HL-60/S4 treated with retinoic acid at 250 ng/mL for 4 days and 3 days (cell line): ENCODE data around the gene MARS1.

Source experiments
- in situ Hi-C: fragments of 300-500 bp; cut with MboI; formaldehyde crosslinking; loops from 2 replicates; pipeline ENCODE4 v1.7.0; 2022; ENCODE audit warnings: low sequenced_read_pairs

The MARS1 gene

DNA sequence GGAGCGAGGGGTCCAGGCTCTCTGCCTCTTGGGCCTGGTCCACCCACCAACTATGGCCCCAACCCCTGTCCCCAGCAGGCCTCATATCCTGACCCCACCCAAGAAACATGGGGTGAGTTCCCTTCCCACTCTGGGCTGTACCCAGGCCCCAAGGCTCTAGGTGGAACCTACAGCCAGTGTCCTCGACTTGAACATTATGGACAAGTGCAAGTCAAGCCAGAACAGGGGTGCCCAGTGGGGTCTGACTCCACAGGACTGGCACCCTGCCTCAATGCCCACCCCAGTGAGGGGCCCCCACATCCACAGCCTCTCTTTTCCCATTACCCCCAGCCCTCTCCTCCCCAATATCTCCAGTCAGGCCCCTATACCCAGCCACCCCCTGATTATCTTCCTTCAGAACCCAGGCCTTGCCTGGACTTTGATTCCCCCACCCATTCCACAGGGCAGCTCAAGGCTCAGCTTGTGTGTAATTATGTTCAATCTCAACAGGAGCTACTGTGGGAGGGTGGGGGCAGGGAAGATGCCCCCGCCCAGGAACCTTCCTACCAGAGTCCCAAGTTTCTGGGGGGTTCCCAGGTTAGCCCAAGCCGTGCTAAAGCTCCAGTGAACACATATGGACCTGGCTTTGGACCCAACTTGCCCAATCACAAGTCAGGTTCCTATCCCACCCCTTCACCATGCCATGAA, 16.8 kb upstream of the MARS1 start:
- in situ Hi-C loops = no loop called here

DNA sequence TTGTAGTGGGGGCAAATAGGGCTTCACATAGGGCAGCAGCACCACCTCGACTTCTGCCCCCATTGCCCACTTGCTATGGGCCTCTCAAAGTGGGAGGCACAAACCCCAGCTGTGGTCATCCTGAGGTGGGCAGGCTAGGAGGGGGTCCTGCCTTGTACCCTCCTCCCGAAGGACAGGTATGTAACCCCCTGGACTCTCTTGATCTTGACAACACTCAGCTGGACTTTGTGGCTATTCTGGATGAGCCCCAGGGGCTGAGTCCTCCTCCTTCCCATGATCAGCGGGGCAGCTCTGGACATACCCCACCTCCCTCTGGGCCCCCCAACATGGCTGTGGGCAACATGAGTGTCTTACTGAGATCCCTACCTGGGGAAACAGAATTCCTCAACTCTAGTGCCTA, 16.2 kb upstream of the MARS1 start:
- in situ Hi-C loops = no loop called here

DNA sequence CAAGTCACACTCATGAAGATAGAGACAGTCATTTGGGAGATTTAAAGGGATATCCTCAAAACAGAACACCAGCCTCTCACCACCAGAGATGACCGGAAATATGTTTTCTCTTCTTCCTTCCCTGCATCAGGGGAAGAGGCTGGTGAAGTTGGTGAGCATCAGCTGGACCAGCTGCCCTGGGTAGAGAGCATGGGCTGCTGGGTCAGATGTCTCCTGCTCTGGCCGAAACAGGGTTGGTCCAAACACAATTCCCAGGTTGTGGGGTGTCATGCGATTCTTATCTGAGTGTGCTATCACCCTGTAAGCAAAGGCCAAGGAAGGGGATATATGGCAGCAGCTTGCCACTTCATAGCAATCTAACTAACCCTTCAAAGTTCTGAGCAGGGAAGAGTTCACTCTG, 15.5 kb upstream of the MARS1 start:
- in situ Hi-C loops = no loop called here

DNA sequence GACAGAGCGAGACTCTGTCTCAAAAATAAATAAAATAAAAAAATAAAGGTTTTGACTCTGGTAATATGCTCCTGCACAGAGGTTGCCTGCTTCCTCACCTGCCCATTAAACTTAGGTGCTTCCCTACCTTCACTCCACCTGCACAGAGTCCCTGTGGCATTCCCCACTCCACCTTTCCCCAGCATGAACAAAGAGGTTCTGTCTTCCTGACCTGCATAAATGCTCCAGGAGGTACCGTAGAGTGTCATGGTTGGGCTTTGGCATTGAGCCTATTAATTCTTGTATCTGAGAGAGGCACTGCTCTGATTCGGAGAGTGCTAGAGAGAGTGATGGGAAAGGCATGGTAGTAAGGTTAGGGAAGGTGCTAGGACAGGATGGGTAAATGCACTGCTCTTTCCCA, 14.5 kb upstream of the MARS1 start:
- in situ Hi-C loops = no loop called here

DNA sequence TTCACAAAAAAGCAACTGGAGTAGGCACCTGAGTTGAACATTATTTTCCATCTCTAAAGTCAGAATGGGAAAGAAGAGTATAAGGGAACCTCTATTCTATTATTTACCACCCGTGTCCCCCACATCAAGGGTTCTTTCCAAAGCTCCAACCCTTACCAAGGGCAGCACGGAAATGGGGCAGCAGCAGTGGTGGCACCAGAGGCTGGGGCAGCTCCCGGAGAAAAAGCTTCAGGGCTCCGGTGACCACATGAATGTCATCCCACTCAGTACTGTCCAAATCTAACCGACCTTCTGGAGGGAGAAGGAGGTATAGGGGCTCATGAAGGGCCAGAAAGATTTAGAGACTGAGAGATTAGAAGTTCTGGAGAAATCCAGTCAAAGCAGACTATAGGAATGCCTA, 14.0 kb upstream of the MARS1 start:
- in situ Hi-C loops = no loop called here

DNA sequence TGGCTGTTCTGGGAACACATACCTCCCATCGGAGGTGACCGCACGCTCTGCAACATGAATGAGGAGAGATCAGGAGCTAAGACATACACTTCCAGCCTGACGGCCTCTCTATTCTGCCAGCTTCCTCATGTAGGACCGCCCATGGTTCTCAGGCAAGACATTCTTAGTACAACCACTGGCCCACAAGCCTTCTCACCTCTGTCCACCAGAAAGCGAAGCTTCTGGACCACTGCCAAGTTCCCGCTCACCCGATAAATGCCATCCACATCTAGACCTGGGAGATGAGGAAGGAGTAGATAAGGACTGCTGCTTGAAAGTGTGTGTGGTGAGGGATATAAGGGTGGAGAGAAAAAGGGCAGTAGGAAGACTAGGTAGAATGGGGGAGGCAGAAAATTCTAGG, 13.4 kb upstream of the MARS1 start:
- in situ Hi-C loops = no loop called here

DNA sequence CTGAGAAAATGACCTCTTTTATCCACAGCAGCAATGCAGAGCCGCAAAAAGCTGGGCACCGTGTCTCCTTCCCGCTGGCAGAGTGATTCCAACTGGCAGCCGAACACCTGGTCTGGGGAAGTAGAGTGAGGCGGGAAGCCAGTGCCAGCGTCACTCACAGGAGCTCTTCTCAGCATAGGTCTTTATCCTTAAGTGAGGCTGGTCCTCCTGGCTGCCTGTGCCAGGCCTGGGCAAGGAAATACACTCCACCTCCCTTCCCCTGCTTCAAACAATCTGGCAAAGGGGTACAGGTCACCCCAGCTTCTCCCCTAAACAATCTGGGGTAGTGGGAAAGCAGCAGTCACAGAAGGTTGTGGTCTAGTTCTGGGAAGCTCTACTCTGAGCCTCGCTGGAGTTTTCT, 13.0 kb upstream of the MARS1 start:
- in situ Hi-C loops = no loop called here

DNA sequence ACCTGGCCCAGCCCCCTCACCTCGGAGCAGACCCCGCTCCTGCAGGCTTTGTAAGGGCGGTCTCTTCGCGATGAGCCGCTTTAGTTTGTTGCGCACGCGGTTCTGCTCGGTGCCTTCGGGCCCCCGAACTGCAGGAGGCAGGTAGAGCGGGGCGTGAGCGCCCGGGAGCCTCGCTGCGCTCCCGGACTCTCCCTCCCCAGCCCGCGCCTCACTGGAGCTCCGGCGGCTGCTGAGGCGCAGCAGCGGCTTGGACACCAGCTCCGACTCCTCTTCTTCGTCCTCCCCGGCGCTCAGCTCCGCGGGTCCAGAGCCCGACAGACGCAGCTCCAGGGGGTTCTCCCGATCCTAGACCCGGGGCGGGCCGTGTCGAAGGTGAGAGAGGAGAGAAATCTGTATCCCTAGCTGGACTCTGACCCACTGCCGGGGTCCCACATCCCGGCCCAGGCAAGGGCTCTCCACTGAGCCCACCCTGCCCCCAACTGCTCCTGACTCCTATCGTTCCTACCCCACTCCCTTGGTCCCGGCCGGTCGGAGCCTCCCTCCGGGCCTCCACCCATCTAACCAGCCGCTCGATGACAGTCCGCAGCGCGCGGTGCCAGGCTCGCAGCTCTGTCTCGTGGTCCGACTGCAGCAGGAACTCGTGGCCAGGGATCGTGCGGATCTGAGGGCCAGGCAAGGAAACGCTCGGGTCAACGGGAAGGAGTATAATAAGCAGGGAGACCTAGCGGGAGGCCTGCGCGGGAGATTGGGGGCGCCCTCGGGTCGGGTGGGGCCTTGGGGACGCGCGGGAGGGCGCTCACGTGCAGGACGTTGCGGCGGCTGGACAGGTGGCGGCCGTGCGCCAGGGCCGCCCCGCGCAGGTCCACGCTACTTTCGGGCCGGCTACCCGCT, 12.4 kb upstream of the MARS1 start:
- in situ Hi-C loops = no loop called here

DNA sequence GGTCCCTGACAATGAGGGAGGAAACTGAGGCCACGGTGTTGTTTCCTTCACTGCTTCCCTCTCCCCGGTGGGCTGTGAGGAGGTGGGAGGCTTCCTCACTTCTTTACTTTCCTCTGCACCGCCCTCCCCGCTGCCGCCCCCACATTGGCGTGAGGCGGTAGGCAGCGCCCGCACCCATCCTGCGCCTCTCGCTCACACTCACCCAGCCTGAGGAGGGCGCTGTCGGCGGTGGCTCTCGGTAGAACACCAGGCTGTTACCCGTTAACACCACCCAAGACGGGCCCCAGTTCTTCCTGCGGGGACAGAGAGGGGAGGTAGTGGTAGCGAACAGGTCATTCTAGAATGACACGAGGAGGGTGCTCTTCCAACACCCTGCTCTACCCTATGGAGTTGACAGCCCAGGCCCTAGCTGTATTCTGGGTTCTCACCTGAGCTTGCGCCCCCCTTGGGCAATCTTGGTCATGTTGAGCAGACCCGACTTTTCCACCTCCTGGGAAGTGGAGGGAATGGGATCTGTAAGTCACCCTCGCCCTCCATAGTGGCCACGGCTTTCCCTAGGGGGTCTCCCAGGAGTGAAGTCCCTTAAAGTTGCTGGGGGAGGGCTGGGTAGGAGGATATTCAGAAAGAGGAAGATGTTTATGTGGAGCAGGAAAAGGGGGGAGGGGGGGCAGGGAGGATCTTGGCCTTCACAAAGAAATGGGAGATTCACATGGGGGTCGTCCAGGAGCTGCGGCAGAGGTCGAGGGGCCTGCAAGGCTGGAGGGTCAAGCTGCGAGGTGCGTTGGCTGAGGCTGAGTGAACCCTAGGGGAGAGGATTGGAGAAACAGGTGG, 11.5 kb upstream of the MARS1 start:
- in situ Hi-C loops = no loop called here

DNA sequence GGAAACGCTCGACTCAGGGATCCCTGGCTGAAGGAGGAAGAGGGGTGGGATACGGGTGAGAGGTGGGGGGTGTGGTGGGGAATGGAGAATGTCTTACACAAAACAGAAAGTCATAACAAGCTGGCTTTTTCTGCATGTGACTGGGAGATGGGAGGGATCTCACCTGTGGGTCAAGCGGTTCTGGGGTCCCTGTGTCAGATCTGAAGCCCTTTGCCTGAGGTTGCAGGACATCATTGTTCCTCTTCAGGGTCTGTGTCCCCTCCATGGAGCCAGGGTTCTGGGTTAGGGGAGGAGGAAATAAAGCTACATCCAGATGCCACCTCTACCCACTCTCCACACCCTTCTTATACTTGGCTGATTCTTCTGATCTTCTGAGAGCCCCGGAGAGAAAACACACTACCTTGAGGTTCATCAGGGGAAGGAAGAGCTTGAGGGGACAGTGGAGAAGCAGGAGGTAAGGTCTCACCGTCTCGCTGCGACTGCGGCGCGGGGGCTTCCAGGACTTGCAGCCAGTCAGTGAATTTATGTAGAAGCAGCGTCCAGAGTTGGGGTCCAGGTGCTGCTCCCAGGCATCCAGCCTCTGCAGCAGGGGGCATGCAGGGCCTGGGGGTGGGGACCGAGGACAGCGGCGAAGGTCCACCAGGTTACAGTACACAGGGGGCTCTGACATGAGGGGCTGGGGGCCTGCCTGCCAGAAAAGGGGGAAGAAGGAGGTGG, 10.7 kb upstream of the MARS1 start:
- in situ Hi-C loops = no loop called here

DNA sequence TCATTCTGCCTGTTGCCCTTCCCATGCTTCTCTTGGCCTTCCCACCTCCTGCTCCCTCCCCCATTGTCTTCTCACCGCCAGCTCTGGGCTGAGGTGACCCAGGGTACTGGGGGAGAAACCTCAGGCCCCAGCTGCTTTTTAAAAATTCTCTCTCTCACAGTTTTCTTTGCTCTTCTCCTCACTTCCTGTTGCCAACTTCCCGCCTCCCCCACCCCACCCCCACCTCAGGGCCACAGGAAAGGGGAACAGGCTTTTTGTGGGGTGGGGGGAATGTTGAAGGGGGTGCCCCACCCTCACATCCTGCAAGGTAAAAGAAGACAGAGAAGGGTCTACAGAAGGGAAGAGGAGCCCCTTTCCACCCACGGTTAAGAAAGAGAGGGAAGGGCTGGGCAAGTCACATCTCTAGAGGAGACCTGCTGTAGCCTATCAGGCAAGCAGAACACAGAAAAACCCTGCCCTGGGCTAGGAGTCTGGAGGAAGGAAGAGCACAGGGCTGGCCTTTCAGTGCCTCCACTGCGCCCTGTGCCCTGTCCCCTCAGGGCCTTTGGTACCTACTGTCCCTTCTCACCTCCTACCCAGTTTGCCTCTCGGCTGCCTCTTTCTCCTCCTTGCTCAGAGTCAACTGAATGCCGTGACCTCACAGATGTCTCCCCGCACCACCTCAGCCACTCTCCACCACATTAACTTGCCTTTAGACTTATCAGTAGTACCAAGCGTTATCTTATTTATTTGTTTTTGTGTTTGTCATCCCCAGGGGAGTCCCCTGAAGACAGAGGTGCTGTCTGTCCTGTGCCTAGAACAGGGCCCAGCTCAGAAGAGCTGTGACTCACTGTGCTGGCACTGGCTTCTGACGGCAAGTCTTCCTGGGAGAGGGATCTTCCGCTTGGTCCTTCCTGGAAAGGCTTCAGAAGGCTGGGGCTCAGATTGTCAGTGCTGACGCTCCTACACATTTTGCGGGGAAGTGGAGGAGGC, 9.9 kb upstream of the MARS1 start:
- in situ Hi-C loops = no loop called here

DNA sequence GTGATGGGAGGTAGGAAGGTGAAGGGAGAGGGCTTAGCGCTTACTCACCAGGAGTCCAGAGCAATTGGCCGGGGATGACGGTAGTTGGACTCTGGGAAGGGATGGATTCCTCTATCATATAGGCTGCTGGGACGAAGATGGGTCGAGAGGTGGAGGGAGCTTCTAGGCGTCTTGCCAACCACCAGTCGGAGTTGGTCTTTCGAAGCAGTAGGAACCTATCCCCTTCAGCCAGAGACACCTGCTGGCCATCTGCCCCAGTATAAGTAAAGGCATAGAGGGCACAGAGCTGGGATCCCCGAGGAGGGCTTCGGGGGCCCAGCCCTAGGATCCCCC, 8.9 kb upstream of the MARS1 start:
- in situ Hi-C loops = no loop called here

DNA sequence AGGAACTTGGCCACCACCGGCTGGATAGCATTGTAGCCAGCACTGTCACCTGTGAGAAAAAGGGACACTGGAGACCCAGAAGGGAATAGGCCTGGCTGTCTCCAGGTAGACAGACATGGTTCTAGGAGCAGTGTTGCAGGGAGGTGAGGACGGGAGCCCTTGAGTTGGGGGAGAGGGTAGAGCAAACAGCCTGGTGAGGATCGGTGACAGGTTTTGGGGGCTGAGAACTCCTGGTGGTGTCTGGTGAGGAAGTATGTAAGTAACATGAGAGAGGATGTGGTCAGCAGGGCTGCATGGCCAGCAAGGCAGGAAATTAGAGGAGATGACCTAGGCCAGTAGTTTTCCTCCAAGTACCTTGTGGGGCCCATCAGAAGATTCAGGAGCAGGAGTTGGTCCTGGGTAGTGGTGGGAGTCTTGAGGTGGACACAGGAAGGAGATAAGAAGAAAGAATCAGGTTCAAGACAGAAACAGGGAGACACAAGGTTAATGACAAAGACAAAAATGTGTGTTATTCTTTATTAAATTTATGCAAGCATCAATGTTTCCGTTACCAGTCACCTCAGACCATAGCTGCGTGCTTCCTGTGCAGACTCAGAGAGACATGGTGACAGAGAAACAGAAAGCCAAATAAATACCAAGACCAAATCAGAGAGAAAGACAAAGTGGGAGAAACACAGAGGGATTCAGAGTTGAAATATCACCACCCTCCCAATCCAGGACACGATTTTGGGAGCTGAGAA, 8.3 kb upstream of the MARS1 start, which contains the start of gene ARHGAP9:
Gene ARHGAP9 (minus strand): TSS at position 491 of the 740 bp plus-strand sequence. CDS start 460 bp downstream, at position 31.
- in situ Hi-C loops = no loop called here

DNA sequence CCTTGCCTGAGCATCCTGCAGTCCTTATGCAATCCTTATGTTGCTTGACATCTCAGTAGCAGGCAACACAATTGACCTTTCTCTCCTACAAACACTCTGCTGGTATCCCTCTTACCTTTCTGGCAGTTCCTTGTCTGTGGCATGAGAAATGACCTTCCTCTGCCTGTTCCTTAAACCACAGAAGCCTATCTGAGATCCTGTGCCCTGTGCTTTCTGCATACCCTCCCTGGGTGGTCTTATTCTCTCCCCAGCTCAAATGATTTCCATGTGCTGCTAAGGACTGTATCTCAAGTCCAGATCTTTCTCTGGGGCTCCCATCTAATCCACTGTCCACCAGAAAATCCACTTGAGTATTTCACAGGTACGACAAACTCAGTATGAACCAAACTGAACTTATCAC, 6.2 kb upstream of the MARS1 start:
- in situ Hi-C loops = no loop called here

DNA sequence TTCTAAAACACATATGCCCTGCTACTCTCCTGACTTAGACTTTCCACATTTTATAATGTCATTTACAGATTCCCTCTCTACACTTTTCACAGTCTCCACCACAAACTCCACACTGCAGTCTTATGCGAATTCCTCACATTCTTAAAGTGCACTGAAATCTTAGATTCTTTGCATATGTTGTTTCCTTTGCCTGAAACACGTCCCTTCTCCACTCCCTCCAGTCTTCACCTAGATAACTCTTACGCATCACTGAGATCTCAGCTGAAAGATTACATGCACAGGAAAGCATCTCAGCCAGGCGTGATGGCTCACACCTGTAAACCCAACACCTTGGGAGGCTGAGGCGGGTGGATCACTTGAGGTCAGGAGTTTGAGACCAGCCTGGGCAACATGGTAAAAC, 4.4 kb upstream of the MARS1 start:
- in situ Hi-C loops = no loop called here

DNA sequence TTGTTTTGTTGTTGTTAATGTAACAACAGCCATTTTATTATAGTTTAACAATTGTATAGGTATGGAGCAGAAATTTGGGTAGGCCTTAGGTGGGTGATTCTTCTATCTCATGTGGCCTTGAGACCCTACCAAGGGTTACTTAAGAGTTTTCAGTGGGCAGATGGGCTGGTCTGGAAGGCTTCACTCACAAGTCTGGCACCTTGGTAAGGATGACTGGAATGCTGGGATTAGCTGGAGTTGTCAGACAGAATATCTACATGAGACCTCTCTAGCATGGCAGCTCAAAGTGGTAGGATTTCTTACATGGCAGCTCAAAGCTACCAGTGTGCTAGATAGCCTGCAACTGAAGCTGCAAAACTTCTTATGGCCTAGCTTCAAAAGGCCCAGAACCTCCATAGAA, 2.2 kb upstream of the MARS1 start:
- in situ Hi-C loops = no loop called here

DNA sequence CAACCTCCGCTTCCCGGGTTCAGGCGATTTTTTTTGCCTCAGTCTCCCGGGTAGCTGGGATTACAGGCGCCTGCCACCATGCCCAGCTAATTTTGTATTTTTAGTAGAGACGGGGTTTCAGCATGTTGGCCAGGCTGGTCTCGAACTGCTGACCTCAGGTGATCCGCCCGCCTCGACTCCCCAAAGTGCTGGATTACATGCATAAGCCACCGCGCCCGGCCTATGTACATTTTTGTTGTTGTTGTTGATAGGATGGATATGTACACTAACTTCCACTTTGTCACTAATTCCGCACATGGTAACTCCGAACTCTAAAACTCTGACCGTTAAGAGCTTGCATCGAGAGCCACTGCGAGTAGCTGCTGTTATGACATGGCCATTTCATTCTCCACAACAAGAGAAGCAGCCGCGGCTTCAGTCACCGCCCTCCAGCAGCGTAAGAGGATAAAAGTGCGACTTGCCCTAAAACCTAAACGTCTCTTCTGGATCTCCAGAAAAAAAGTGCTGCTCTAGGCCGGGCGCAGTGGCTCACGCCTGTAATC, 742 bp upstream of the MARS1 start:
- in situ Hi-C loops = no loop called here

DNA sequence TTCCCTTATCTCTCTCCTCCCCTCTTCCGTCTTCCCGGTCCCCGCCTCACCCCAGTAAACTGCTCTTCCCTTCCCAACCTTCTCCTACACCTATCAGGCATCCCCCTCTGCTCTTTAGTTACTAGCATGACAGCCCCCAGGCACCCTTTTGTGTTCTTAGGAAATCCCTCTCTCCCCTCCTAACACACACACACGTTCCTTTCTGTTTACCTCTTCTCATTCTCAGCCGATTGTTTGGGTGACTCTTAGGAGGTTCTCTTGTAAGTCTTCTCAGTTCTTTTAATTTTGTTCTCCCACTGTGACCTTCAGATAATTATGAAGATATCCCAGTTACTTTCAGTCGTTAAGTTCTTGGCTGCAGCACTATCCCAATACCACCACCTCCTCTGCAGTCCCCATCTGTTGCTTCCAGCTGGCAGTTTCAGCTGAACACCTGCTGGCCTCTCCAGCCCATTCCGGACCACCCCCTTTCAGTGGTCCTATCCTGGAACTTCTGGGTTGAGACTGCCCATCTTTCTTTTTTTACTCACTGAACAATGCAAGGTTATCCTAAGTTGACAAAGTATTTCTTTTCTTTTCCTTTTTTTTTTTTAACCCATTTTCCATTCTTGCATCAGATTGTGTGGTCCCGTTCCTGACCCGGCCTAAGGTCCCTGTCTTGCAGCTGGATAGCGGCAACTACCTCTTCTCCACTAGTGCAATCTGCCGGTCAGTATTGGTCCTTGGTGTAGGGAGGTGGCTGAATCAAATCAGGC, 711 bp downstream of the MARS1 start:
- in situ Hi-C loops = no loop called here
